PFSK-1 (cell line): Measurements from ENCODE around the gene TAF1.

Experiments used
- FOXP2 ChIP-seq: optimal IDR thresholded peaks from 2 replicates; pipeline ENCODE3; 2011; ENCODE audit warnings: borderline replicate concordance, control low read depth, inconsistent platforms; ENCODE audit not compliant: insufficient read depth; ENCODE audit errors: extremely low read length, extremely low read depth
- POLR2AphosphoS5 ChIP-seq: IDR thresholded peaks from 2 replicates; pipeline ENCODE4 v1.6.1; 2012; ENCODE audit warnings: low read depth, mild to moderate bottlenecking, control low read depth, low read length, moderate library complexity
- SIN3A ChIP-seq: IDR thresholded peaks from 2 replicates; pipeline ENCODE4 v1.6.1; 2012; ENCODE audit warnings: mild to moderate bottlenecking, low read length, moderate library complexity, borderline replicate concordance; ENCODE audit not compliant: insufficient read depth
- TAF1 ChIP-seq: IDR thresholded peaks from 2 replicates; pipeline ENCODE4 v1.6.1; 2012; ENCODE audit warnings: low read length, control low read depth, borderline replicate concordance; ENCODE audit not compliant: insufficient read depth
- TF ChIP-seq, protein P1 (sequence below), 2 experiments: IDR thresholded peaks; 2 replicates each; pipeline versions ENCODE4 v1.6.1 to v1.8.0; 2011 to 2012; ENCODE audit warnings: low read depth in 2 of 2, low read length in 2 of 2, control low read depth in 1 of 2, inconsistent platforms in 1 of 2, mild to moderate bottlenecking in 1 of 2, moderate library complexity in 1 of 2; ENCODE audit not compliant: insufficient read depth in 1 of 2

TAF1 gene

GRCh38 chrX:71432733-71433132, 66.6 kb downstream of the TAF1 start:
- TF ChIP-seq POLR2AphosphoS5 = no peak
- TF ChIP-seq FOXP2 = no peak
- no peak for TF ChIP-seq TAF1
- TF ChIP-seq, protein P1, sequence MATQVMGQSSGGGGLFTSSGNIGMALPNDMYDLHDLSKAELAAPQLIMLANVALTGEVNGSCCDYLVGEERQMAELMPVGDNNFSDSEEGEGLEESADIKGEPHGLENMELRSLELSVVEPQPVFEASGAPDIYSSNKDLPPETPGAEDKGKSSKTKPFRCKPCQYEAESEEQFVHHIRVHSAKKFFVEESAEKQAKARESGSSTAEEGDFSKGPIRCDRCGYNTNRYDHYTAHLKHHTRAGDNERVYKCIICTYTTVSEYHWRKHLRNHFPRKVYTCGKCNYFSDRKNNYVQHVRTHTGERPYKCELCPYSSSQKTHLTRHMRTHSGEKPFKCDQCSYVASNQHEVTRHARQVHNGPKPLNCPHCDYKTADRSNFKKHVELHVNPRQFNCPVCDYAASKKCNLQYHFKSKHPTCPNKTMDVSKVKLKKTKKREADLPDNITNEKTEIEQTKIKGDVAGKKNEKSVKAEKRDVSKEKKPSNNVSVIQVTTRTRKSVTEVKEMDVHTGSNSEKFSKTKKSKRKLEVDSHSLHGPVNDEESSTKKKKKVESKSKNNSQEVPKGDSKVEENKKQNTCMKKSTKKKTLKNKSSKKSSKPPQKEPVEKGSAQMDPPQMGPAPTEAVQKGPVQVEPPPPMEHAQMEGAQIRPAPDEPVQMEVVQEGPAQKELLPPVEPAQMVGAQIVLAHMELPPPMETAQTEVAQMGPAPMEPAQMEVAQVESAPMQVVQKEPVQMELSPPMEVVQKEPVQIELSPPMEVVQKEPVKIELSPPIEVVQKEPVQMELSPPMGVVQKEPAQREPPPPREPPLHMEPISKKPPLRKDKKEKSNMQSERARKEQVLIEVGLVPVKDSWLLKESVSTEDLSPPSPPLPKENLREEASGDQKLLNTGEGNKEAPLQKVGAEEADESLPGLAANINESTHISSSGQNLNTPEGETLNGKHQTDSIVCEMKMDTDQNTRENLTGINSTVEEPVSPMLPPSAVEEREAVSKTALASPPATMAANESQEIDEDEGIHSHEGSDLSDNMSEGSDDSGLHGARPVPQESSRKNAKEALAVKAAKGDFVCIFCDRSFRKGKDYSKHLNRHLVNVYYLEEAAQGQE (IDR thresholded peaks at IDR 0.05; ENCODE audit: insufficient read depth in 1 of 2, low read depth in 2 of 2, low read length in 2 of 2) = no peak
- no peak for TF ChIP-seq SIN3A

DNA sequence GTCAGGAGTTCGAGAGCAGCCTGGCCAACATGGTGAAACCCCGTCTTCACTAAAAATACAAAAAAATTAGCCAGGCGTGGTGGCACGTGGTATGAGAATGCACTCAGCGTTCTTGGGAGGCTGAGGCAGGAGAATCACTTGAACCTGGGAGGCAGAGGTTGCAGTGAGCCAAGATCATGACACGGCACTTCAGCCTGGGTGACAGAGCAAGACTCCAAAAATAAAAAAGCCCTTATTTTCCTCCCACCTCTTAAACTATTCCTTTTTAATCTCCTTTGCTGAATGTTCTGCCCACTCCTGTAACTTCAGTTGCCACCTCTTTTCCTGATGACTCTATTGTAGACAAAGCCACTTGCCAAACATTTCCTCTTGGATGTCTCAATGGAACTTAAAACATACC, 72.6 kb downstream of the TAF1 start:
- TF ChIP-seq POLR2AphosphoS5 (no peak), SIN3A (no peak), TAF1 (no peak), FOXP2 (no peak)
- TF ChIP-seq, protein P1 (IDR thresholded peaks at IDR 0.05; ENCODE audit: insufficient read depth in 1 of 2, low read depth in 2 of 2, low read length in 2 of 2) = no peak

- TF ChIP-seq, protein P1 (IDR thresholded peaks at IDR 0.05; ENCODE audit: insufficient read depth in 1 of 2, low read depth in 2 of 2, low read length in 2 of 2) = no peak
- TF ChIP-seq POLR2AphosphoS5 (no peak), TAF1 (no peak), SIN3A (no peak), FOXP2 (no peak)
Measured at GRCh38 chrX:71439420-71439819, 73.3 kb downstream of the TAF1 start.

DNA sequence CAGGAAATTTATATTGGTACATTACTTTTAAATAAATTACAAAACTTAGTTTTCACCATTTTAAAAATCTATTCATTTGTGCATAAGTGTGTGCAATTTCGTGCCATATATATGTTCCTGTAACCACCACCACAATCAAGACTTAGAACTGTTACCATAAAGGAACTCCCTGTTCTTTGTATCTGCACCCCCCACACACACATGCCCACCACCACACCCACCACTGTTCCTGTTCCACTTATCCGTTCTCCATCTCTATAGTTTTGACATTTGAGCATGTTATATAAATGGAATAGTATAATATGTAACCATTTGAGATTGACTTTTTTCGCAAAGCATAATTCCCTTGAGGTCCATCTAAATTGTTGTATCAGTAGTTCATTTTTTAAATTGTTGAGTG, 73.7 kb downstream of the TAF1 start:
- TF ChIP-seq POLR2AphosphoS5 = no peak
- no peak for TF ChIP-seq TAF1
- TF ChIP-seq, protein P1 (IDR thresholded peaks at IDR 0.05; ENCODE audit: insufficient read depth in 1 of 2, low read depth in 2 of 2, low read length in 2 of 2) = no peak
- TF ChIP-seq SIN3A = no peak
- TF ChIP-seq FOXP2 = no peak

- no peak for TF ChIP-seq POLR2AphosphoS5
- no peak for TF ChIP-seq TAF1
- TF ChIP-seq, protein P1 (IDR thresholded peaks at IDR 0.05; ENCODE audit: insufficient read depth in 1 of 2, low read depth in 2 of 2, low read length in 2 of 2) = no peak
- TF ChIP-seq SIN3A = no peak
- TF ChIP-seq FOXP2 = no peak
Measured at GRCh38 chrX:71440401-71440800, 74.2 kb downstream of the TAF1 start.
